ENCODE results near the gene UBR3. TPM values are rescaled to one million over a fixed set of nuclear protein-coding genes. Genes with fewer than 3 reads are reported as not detected.
"Not testable (repeated sequence)": the region's sequence is repeated elsewhere in the genome, so short reads cannot be mapped to it uniquely, and the experiment has no call there.

The UBR3 gene
- total RNA-seq, 1 experiment from 2014 or later = 16.4 TPM

DNA sequence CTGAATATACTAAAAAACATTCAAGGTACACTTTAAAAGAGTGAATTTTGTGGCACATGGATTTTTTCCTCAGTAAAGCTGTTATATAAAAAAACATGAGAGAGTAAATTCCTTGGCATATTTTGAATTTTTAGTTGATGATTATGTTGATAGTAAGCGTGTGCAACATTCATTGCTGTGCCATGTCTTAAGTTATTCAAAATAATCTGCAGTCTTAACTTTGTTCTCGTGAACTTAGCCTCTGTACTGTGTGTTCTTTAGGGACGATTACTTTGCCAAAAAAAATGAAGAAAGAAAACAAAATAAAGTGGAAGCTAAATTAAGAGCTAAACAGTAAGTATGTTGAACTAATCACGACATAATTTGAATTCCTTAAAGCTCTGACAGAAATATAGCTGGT is 19.0 kb upstream of the UBR3 start:
- ChIA-PET POLR2A (no interaction called here), CTCF (no interaction called here)
- peaks cover 72% of the 10 kb centered on the region for H3K36me3 Mint-ChIP-seq
- H3K27ac Mint-ChIP-seq = no peak overlapping the region
- ATAC-seq (no peak), DNase-seq (ENCODE audit: low spot score) (no peak)
- no peaks in the 10 kb centered on the region for H3K9me3 Mint-ChIP-seq
- H3K4me3 Mint-ChIP-seq = no peak overlapping the region
- H3K27me3 Mint-ChIP-seq (ENCODE audit: low read depth) = no peaks in the 10 kb centered on the region
- H3K4me1 Mint-ChIP-seq = peaks cover 15% of the 10 kb centered on the region
- TF ChIP-seq ZNF263 (CRISPR knock-in tag; IDR thresholded peaks at IDR 0.05; ENCODE audit: low read depth) (no peak), ZNF138 (CRISPR knock-in tag; conservative IDR thresholded peaks at IDR 0.05) (no peak), GABPB1 (CRISPR knock-in tag; IDR thresholded peaks at IDR 0.05) (no peak), JAZF1 (CRISPR knock-in tag; IDR thresholded peaks at IDR 0.05) (no peak)
- TF ChIP-seq, protein P1, sequence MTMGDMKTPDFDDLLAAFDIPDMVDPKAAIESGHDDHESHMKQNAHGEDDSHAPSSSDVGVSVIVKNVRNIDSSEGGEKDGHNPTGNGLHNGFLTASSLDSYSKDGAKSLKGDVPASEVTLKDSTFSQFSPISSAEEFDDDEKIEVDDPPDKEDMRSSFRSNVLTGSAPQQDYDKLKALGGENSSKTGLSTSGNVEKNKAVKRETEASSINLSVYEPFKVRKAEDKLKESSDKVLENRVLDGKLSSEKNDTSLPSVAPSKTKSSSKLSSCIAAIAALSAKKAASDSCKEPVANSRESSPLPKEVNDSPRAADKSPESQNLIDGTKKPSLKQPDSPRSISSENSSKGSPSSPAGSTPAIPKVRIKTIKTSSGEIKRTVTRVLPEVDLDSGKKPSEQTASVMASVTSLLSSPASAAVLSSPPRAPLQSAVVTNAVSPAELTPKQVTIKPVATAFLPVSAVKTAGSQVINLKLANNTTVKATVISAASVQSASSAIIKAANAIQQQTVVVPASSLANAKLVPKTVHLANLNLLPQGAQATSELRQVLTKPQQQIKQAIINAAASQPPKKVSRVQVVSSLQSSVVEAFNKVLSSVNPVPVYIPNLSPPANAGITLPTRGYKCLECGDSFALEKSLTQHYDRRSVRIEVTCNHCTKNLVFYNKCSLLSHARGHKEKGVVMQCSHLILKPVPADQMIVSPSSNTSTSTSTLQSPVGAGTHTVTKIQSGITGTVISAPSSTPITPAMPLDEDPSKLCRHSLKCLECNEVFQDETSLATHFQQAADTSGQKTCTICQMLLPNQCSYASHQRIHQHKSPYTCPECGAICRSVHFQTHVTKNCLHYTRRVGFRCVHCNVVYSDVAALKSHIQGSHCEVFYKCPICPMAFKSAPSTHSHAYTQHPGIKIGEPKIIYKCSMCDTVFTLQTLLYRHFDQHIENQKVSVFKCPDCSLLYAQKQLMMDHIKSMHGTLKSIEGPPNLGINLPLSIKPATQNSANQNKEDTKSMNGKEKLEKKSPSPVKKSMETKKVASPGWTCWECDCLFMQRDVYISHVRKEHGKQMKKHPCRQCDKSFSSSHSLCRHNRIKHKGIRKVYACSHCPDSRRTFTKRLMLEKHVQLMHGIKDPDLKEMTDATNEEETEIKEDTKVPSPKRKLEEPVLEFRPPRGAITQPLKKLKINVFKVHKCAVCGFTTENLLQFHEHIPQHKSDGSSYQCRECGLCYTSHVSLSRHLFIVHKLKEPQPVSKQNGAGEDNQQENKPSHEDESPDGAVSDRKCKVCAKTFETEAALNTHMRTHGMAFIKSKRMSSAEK (CRISPR knock-in tag; IDR thresholded peaks at IDR 0.05; ENCODE audit: borderline replicate concordance) = no peak
- TF ChIP-seq, protein P2, sequence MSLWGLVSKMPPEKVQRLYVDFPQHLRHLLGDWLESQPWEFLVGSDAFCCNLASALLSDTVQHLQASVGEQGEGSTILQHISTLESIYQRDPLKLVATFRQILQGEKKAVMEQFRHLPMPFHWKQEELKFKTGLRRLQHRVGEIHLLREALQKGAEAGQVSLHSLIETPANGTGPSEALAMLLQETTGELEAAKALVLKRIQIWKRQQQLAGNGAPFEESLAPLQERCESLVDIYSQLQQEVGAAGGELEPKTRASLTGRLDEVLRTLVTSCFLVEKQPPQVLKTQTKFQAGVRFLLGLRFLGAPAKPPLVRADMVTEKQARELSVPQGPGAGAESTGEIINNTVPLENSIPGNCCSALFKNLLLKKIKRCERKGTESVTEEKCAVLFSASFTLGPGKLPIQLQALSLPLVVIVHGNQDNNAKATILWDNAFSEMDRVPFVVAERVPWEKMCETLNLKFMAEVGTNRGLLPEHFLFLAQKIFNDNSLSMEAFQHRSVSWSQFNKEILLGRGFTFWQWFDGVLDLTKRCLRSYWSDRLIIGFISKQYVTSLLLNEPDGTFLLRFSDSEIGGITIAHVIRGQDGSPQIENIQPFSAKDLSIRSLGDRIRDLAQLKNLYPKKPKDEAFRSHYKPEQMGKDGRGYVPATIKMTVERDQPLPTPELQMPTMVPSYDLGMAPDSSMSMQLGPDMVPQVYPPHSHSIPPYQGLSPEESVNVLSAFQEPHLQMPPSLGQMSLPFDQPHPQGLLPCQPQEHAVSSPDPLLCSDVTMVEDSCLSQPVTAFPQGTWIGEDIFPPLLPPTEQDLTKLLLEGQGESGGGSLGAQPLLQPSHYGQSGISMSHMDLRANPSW (CRISPR knock-in tag; conservative IDR thresholded peaks at IDR 0.05; ENCODE audit: low read depth) = no peak
- TF ChIP-seq, protein P3, sequence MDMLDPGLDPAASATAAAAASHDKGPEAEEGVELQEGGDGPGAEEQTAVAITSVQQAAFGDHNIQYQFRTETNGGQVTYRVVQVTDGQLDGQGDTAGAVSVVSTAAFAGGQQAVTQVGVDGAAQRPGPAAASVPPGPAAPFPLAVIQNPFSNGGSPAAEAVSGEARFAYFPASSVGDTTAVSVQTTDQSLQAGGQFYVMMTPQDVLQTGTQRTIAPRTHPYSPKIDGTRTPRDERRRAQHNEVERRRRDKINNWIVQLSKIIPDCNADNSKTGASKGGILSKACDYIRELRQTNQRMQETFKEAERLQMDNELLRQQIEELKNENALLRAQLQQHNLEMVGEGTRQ (CRISPR knock-in tag; IDR thresholded peaks at IDR 0.05) = no peak

DNA sequence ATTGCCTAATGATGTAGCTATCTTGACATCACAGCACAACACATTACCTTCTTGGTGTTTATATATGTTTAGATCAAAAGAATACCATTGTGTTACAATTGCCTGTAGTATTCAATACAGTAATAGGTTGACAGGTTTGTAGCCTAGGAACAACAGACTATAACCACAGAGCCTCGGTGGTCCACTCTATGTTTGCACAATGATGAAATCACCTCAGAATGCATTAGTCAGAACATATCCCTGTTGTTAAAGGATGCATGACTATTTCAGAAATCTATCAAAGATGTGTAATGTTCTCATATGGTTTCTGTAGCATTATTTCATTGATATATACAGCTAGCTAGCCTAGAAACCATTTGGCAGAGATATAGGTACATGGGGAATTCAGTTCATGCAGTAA is 11.4 kb upstream of the UBR3 start:
- peaks cover 11% of the 10 kb centered on the region for H3K4me1 Mint-ChIP-seq
- H3K9me3 Mint-ChIP-seq = peaks cover 14% of the 10 kb centered on the region
- POLR2A ChIA-PET = no interaction called here
- CTCF ChIA-PET = interaction anchor here (0.8 kb wide), 1 partner anchor 9 kb away, joined by 4 read pairs; the partner anchor contains the start of gene METTL5
- ATAC-seq (no peak), DNase-seq (ENCODE audit: low spot score) (no peak)
- H3K27me3 Mint-ChIP-seq (ENCODE audit: low read depth) = no peaks in the 10 kb centered on the region
- H3K4me3 Mint-ChIP-seq = no peak overlapping the region
- H3K36me3 Mint-ChIP-seq = peaks cover 76% of the 10 kb centered on the region
- H3K27ac Mint-ChIP-seq = no peak overlapping the region
- TF ChIP-seq ZNF232 (CRISPR knock-in tag; IDR thresholded peaks at IDR 0.05) (no peak), GABPB1 (CRISPR knock-in tag; IDR thresholded peaks at IDR 0.05) (0 out of 2 replicates have a peak, but pooled peaks have one; percentile 41)

DNA sequence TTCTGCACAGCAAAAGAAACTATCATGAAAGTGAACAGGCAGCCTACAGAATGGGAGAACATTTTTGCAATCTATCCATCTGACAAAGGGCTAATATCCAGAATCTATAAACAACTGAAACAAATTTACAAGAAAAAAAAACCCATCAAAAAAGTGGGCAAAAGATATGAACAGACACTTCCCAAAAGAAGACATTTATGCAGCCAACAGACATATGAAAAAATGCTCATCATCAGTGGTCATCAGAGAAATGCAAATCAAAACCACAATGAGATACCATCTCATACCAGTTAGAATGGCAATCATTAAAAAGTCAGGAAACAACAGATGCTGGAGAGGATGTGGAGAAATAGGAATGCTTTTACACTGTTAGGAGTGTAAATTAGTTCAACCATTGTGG is 10.3 kb upstream of the UBR3 start:
- POLR2A ChIA-PET; CTCF ChIA-PET; ATAC-seq; H3K27ac Mint-ChIP-seq; H3K27me3 Mint-ChIP-seq (ENCODE audit: low read depth); DNase-seq (ENCODE audit: low spot score); H3K4me3 Mint-ChIP-seq; H3K4me1 Mint-ChIP-seq: not testable (repeated sequence)
- Mint-ChIP-seq H3K36me3 (peaks cover 74% of the 10 kb centered on the region), H3K9me3 (peaks cover 14% of the 10 kb centered on the region)

DNA sequence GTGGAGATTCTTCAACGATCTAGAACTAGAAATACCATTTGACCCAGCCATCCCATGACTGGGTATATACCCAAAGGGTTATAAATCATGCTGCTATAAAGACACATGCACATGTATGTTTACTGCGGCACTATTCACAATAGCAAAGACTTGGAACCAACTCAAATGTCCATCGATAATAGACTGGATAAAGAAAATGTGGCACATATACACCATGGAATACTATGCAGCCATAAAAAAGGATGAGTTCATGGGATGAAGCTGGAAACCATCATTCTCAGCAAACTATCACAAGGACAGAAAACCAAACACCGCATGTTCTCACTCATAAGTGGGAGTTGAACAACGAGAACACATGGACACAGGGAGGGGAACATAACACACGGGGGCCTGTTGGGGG is 9.9 kb upstream of the UBR3 start:
- POLR2A ChIA-PET; H3K27me3 Mint-ChIP-seq (ENCODE audit: low read depth); H3K4me3 Mint-ChIP-seq; ATAC-seq; H3K27ac Mint-ChIP-seq; CTCF ChIA-PET; DNase-seq (ENCODE audit: low spot score); H3K4me1 Mint-ChIP-seq: not testable (repeated sequence)
- Mint-ChIP-seq H3K9me3 (peaks cover 14% of the 10 kb centered on the region), H3K36me3 (peaks cover 69% of the 10 kb centered on the region)
- peak; percentile 28; the same call in 1 of the 2 replicates for TF ChIP-seq GTF2I (CRISPR knock-in tag; conservative IDR thresholded peaks at IDR 0.05)

Data from WTC11 (cell line).